Activated CD8-positive, alpha-beta memory T cell treated with anti-CD3 and anti-CD28 coated beads, Interleukin-2, amount 50 U/mL, for 24 hours (primary cell): ENCODE results near the gene GSTA4.

Experiments used
- DNase-seq: peaks from one replicate; pipeline ENCODE4 v3.0.0-alpha.2; 2020; ENCODE audit errors: extremely low read depth

GSTA4 gene, protein sequence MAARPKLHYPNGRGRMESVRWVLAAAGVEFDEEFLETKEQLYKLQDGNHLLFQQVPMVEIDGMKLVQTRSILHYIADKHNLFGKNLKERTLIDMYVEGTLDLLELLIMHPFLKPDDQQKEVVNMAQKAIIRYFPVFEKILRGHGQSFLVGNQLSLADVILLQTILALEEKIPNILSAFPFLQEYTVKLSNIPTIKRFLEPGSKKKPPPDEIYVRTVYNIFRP

GRCh38 chr6:52995089-52995912 lies at the start of gene GSTA4:
Gene GSTA4 (minus strand): TSS chr6:52995284. CDS start chr6:52994243, 1,041 bp downstream.
- peak; percentile 73 for DNase-seq

- DNase-seq: no peak
Observed at GRCh38 chr6:53044572-53044971, 49.5 kb upstream of the GSTA4 start.

DNA sequence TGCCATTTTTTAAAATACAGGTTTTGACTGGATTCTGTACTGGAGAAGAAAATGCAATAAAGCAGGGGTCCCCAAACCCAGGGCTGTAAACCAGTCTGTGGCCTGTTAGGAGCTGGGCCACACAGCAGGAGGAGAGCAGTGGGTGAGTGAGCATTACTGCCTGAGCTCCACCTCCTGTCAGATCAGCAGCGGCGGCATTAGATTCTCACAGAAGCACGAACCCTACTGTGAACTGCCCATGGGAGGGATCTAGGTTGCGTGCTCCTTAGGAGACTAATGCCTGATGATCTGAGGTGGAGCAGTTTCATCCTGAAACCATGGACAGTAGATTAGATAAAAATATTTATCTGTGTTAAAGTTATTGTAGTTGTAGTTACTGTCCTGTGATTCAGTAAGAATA lies 49.0 kb upstream of the GSTA4 start:
- DNase-seq: no peak

- no peak for DNase-seq
Observed at GRCh38 chr6:53043581-53043980, 48.5 kb upstream of the GSTA4 start.

DNA sequence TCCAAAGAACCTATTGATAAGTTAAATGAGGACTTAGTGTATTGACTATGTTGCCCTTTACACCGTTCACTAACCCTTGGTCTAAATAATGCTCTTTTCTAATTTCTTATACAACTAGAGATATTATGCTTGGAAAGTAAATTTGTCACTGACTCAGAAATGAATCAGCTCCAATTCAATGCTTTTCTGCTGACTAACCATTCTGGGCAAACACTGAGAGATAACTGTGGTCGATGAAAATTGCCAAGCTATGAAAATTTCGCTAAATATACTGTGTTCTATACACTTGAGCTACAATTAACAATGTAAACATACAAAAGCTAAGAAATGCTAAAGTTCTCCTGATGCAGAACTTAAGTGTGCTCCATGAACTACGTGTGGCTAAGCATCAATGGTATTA lies 47.0 kb upstream of the GSTA4 start:
- DNase-seq: no peak

DNA sequence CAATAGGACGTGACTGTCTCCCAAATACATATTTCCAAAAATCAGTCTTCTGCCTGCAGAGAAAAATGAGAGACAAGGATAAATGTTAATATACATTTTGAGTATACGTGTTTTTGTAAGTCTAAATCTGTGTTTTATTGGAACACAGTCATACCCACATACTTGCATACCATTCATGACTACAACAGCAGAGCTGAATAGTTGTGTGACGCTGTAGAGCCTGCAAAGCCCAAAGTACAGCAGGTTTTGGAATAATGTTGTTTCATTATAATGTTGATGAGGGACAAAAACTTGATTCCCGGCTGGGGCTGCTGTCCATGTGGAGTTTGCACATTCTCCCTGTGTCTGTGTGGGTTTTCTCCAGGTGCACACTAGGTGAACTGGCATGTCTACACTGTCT lies 46.3 kb upstream of the GSTA4 start:
- DNase-seq: no peak

- no peak for DNase-seq
Observed at GRCh38 chr6:53038596-53038995, 43.5 kb upstream of the GSTA4 start.

DNA sequence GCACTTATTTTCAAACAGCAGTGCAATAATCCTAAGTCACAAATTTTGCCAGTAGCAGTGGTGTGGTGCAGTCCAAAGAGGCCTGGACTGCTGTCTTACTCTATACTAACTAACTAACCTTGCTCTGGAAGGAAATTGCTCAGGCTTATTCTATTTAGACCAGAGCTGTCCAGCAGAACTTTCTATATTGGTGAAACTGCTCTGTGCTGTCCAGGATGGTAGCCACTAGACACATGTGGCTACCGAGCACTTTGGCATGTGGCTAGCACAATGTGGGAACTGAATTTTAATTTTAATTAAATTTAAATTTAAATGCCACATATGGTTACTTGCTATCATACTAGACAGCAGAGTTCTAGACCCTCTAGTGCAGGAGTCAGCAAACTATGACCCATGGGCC lies 43.1 kb upstream of the GSTA4 start:
- no peak for DNase-seq

- DNase-seq: no peak
Observed at GRCh38 chr6:53035549-53036213, 40.6 kb upstream of the GSTA4 start.

DNA sequence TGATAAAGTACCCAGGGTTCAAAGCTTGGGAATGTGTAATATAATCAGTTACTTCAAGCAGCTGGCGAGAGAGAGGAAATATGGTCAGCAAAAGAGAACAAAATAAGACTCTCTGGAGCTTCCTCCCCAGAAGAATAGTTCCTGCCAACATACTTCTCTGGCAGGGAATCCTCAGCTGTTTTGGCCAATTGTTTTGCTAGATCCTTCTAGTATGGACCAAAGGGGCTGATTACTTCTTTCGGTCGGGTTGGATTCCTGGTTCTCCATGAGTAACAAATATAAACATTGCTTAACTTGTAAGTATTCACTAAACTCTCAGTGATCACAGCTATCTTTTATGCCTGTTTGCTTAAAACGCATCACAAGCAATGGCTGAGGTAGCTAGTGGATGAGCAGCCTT lies 38.7 kb upstream of the GSTA4 start:
- DNase-seq: no peak

DNA sequence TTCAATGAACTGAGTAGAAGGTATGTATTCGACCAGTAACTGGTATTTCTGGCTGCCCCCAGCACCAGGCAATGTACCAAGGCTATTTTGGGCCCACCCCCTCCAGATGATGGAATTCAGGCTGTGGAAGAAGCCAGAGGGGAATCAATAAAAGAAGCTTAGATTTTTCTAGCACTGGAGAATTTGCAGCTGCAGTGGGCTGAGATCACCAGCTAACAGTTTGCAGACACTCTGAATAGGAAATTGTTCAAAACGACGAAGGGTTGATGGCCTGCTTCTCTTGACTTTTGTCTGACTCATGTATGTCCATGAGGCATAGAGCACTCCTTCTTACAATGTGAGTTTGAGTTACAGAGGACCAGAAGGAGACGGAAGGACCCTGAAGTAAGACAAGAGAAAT lies 37.8 kb upstream of the GSTA4 start:
- no peak for DNase-seq

DNA sequence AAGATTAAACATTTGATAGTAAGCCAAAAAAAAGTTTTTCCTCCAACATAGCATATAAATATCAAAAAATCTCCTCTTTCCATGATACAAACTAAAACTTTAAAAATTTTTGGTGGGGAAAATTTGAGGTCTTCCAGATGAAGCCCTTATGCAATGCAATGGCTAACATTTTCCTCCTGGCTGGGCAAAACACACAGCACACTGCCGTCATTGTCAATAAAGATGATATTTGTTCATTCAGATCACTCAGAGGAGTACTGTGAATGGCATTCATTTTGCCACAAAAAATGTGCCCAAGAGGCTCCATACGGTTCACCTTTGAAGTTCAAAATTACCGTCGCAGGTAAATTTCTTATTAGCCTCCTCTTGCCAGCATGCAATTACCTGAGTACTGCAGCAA lies 36.2 kb upstream of the GSTA4 start:
- DNase-seq: no peak

DNA sequence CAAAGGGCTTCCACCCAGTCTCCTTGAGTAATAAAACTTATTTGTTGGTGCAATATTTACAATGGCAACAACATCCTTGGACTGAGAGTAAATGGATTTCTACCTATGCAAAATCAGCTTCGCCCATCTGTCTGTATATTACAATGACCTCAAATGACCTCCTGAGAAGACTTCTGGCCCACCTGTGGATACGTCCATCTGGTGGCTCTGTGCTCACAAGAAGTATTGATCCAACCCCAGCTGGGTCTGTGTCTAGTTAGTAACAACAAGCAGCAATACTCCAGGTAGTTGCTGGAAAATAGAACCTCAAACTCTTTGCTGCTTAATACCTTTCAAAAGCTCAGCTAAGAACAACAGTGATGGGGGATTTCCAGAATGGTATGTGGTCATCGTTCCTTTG lies 34.7 kb upstream of the GSTA4 start:
- DNase-seq: no peak

GRCh38 chr6:53029257-53029656 lies 34.2 kb upstream of the GSTA4 start:
- DNase-seq: no peak

DNA sequence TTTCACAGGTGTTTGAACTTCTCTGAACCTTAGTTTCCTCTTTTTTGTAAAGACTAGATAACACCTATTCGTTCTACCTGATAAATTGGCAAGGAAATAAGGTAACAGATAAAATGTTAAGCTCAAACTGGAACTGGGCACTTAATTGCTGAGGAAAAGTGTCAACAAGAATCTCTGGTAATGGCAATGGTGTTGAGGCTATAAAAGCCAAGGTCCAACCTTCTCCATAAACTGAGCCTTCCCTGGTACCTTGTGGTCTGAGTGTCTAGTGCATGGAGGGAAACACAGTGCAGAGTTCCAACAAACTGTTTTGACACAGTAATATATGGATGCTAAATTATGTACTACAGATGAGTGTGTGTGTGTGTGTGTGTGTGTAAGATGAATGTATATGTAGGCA lies 33.4 kb upstream of the GSTA4 start:
- no peak for DNase-seq

GRCh38 chr6:53027131-53027718 lies 32.1 kb upstream of the GSTA4 start:
- DNase-seq: no peak

DNA sequence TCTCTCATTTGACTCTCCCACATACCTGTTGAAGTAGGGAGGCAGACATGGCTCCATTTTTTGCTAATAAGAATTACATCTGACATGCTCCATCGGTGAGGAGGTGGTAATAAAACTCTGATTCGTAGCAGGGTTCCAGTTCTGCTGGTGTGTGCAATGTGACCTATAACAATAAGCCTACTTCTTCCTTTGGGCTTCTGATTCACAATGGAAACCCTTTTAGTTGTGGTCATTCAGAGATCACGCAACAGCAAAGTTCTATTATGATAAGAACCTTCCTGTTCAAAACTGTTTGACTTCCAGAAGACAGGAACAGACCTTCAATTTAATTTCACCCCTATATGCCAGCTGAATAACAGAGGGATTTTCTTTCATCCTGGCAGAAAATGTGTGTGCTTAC lies 31.4 kb upstream of the GSTA4 start:
- DNase-seq: no peak

DNA sequence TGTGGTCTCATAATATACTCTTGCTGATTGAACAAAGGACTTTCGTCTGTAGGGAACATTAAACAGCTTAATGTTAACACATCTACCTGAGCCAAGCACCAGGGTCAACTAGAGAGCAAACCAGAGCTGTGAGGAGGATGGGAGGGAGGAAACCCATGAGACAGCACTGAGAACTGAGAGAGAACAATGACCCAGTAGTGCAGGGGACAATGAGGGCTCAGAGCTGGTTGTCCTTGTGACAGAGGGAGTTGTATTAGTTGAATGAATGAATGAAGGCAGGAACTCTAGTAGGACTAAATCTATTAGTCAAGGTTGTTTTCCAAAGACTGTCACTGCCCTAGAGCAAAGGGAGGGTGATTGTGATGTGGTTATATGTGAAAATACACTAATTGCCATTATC lies 28.2 kb upstream of the GSTA4 start:
- no peak for DNase-seq

DNA sequence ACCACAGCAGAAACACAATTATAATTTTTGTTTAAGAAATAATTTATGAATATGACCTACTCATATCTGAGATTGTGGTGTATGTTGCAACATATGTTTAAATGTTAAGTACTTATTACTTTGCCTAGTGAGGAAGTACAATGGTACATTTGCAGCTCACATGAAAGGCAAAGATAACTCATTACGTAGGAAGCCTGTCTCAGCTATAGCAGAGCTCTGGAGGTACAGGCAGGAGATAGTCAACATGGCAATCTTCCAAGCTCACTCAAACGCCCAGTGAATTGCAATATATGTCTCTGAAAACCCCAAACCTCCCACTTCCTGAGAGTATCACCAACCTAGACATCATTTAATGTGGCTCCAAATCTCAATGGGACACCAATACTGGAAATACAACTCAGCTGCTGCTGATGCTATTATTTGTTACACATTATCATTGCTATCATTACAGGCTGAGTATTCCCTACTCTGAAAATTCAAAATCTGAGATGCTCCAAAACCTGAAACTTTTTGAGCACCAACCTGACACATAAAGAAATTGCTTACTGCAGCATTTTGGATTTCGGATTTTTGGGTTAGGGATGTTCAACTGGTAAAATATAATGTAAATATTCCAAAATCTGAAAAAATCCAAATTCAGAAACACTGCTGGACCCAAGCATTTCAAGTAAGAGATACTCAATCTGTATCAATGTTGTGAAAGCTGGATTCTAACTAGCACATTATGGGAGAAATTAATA lies 25.1 kb upstream of the GSTA4 start:
- no peak for DNase-seq

- no peak for DNase-seq
Observed at GRCh38 chr6:53018446-53018845, 23.4 kb upstream of the GSTA4 start.

DNA sequence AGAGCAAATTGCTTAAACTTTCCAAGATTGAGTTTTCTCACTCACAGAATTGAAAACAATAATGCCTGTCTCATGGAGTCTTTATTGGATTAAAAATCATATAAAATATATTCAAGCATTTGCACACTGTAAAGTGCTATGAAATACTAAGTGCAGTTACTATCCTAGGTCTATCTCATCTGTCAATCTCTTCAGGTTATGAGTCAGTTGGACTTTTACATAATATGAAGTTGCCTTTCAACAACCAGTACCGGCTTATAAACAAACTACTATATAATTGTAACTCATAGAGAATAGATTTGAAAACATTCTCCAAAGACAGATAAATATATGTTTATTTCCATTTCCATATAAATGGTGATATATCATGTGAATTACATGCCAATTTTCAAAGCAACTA lies 20.4 kb upstream of the GSTA4 start:
- no peak for DNase-seq

- DNase-seq: no peak
Observed at GRCh38 chr6:53014744-53015143, 19.7 kb upstream of the GSTA4 start.
